Right cardiac atrium (tissue), 5 donors: ENCODE measurements around the gene PPP3R1. TPM values are rescaled to one million over a fixed set of nuclear protein-coding genes. Genes with fewer than 3 reads are reported as not detected.
A peak's percentile ranks its signal among the peaks of the same experiment; 100 is the strongest.

Source experiments
- ATAC-seq, 2 donors: fragments of 200-7000 bp; cut with Tn5 transposase; one replicate each; pipeline versions ENCODE4 v1.8.0 to v1.9.1; 2020; ENCODE audit warnings: moderate library complexity in 2 of 2, mild to moderate bottlenecking in 1 of 2
- DNase-seq, 3 donors: peaks; one replicate each; pipeline ENCODE4 v3.0.0-alpha.2; 2020
- H3K27ac ChIP-seq: one replicate; pipeline ENCODE4 v1.5.1; 2013; ENCODE audit warnings: mild to moderate bottlenecking, low read length, control low read depth, moderate library complexity
- H3K27me3 ChIP-seq: one replicate; pipeline ENCODE4 v1.6.1; 2013; ENCODE audit not compliant: control insufficient read depth, insufficient read depth
- H3K4me1 ChIP-seq: one replicate; pipeline ENCODE4 v1.6.1; 2013; ENCODE audit warnings: low read length; ENCODE audit not compliant: control insufficient read depth, insufficient read depth
- H3K4me3 ChIP-seq: one replicate; pipeline ENCODE4 v1.5.1; 2013; ENCODE audit warnings: low read length, control low read depth
- H3K9me3 ChIP-seq: one replicate; pipeline ENCODE4 v1.6.1; 2013; ENCODE audit warnings: low read length; ENCODE audit not compliant: control insufficient read depth
- WGBS: extraction: QIAGEN DNeasy Blood & Tissue Kit; methylation state at CpG from one replicate; pipeline ENCODE4 v1.1.7; 2013; 5-methylcytosine and 5-hydroxymethylcytosine counted together
- intact Hi-C, 4 donors: fragments of 100-400 bp; cut with DNase I; formaldehyde crosslinking; loops; one replicate each; pipeline versions ENCODE4 v1.11.0 to v1.14.0; 2022 to 2023
- polyA plus RNA-seq: library from polyadenylated mRNA; stranded (reverse); fragments of 200-250 nt; gene quantifications from one replicate; pipeline ENCODE4 v1.2.3, GENCODE V29; 2013
- total RNA-seq, 4 donors: library from RNA; stranded (reverse); fragmentation: NEBNext Ultra II Directional; extraction: Animal tissue kit (Norgen Biotek cat#: 25700); gene quantifications; one replicate each; pipeline ENCODE4 v1.2.1, GENCODE V29; 2021
- donor health status: healthy with polysubstance abuse.
- donor health status: DM: no; HTN: yes; CAD: no.
- donor health status: DM: no; HTN: no; CAD: no.
- donor health status: DM: no; HTN: yes; CAD: no; lungs with severe emphysema.
- donor health status: DM: yes; HTN: yes; CAD: no.

PPP3R1 gene
- total and polyA plus RNA-seq, 5 donors = 21.4 to 46.2 (median 41.5) TPM

DNA sequence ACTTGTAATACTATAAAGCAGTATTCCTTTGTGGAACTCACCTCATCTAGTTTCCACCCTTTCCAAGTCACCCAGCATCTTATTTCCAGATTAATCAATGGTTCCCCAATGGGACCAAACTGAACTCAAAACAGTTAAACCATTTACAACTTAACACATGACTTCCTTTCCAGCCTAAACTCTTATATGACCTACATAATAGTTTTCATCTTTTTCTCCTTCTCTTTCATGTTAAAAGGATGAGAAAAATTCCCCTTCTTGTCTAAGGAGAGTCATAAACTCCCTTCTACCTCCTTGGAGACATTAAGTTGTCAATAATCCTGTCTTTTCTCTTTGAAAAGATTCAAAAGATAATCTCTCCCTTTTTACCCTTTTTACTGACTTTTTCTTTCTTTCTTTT, 6.7 kb downstream of the PPP3R1 start:
- DNase-seq = no peak
- H3K4me3 ChIP-seq = no peak overlapping the region
- no peak overlapping the region for H3K27ac ChIP-seq
- peaks cover 8% of the 10 kb centered on the region for H3K4me1 ChIP-seq
- intact Hi-C loops = no loop called here
- H3K27me3 ChIP-seq = no peaks in the 10 kb centered on the region
- ATAC-seq = no peak
- no peaks in the 10 kb centered on the region for H3K9me3 ChIP-seq

DNA sequence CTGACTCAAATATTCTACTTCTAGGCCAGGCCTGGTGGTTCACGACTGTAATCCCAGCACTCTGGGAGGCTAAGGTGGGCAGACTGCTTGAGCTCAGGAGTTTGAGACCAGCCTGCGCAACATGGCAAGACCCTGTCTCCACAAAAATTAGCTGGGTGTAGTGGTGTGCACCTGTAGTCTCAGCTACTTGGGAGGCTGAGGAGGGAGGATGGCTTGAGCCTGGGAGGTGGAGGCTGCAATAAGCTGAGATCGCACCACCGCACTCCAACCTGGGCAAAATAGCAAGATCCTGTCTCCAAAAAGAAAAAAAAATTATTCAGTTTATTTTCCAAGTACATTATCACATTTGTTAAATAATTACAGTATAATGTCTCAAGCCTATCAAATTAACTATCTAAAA, 7.3 kb downstream of the PPP3R1 start:
- no peak for ATAC-seq
- Histone ChIP-seq H3K27ac (no peak overlapping the region), H3K4me1 (peaks cover 8% of the 10 kb centered on the region), H3K4me3 (no peak overlapping the region), H3K27me3 (no peaks in the 10 kb centered on the region), H3K9me3 (no peaks in the 10 kb centered on the region)
- DNase-seq = no peak
- intact Hi-C loops = no loop called here
- WGBS = 95% methylated on average over 4 of the region's 4 CpGs

DNA sequence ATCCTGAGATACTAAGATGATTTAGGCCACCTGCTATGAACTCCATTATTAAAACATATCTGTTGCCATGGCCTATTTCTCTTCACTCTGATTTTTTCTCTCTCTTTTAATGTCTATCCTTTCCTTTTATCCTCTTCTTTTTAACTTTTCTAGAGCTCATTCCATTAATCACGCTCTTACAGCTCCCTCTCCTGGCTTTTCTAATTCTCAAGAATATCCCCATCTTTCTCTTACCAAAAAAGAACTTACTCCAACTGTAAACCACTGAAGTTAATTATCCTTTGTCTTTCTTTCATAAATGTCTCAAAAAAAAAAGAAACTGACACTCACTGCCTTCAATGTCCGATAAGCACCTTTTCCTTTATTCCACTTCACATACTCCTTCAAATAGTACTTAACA, 7.9 kb downstream of the PPP3R1 start:
- peaks cover 8% of the 10 kb centered on the region for H3K4me1 ChIP-seq
- DNase-seq = no peak
- H3K27ac ChIP-seq = no peak overlapping the region
- no peaks in the 10 kb centered on the region for H3K9me3 ChIP-seq
- intact Hi-C loops = no loop called here
- 70% methylated on average over 2 of the region's 2 CpGs for WGBS
- H3K27me3 ChIP-seq = no peaks in the 10 kb centered on the region
- no peak overlapping the region for H3K4me3 ChIP-seq
- ATAC-seq = no peak

GRCh38 chr2:68241732-68242131, 10.6 kb downstream of the PPP3R1 start:
- WGBS = 97% methylated on average over 2 of the region's 2 CpGs
- no peak for DNase-seq
- Histone ChIP-seq H3K27me3 (no peaks in the 10 kb centered on the region), H3K4me1 (peaks cover 2% of the 10 kb centered on the region), H3K9me3 (no peaks in the 10 kb centered on the region), H3K27ac (no peak overlapping the region), H3K4me3 (no peak overlapping the region)
- no peak for ATAC-seq
- intact Hi-C loops = no loop called here

GRCh38 chr2:68240446-68240845, 11.9 kb downstream of the PPP3R1 start:
- Histone ChIP-seq H3K4me3 (no peak overlapping the region), H3K27me3 (no peaks in the 10 kb centered on the region), H3K9me3 (no peaks in the 10 kb centered on the region), H3K27ac (no peak overlapping the region), H3K4me1 (peaks cover 5% of the 10 kb centered on the region)
- WGBS = 88% methylated on average over 4 of the region's 4 CpGs
- DNase-seq (no peak), ATAC-seq (no peak)
- intact Hi-C loops = no loop called here

- no peak for ATAC-seq
Observed at GRCh38 chr2:68238955-68239822, 13.1 kb downstream of the PPP3R1 start.

DNA sequence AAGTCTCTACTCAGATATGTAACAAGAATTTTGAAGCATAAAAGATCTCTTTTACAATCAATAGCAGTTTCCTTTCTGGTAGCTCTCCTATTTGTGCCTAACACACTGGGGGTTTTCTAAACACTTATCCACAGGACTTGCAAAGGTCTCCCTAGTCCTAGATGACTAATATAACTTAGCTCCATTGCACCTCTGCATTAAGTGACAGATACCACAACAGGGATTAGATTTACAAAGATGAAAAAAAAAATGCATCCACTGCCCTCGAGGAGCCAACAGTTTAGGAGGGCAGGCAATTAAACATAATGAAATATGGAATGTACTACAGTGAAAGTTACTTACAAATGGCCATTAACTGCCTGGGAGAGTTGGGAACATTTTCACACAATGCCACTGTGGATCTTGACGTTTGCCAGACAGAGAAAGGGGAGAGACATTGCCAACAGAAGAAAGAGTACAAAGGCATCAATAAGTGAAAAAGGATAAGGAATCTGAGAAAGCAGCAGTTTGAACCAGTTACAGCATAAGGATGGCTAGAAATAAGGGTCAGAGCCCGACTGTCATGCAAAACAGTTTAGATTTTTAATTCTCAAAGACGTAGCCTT, 14.3 kb downstream of the PPP3R1 start:
- 46% methylated on average over 4 of the region's 4 CpGs for WGBS
- Histone ChIP-seq H3K27ac (no peak overlapping the region), H3K9me3 (no peaks in the 10 kb centered on the region), H3K4me3 (no peak overlapping the region), H3K27me3 (no peaks in the 10 kb centered on the region), H3K4me1 (peaks cover 5% of the 10 kb centered on the region)
- DNase-seq (no peak), ATAC-seq (no peak)
- intact Hi-C loops = no loop called here

More at GRCh38 chr2:68238955-68239822, 13.1 kb downstream of the PPP3R1 start:
- H3K27me3 ChIP-seq = no peaks in the 10 kb centered on the region
- no peak overlapping the region for H3K4me3 ChIP-seq
- WGBS = 60% methylated on average over 6 of the region's 6 CpGs
- H3K27ac ChIP-seq = no peak overlapping the region
- H3K4me1 ChIP-seq = peaks cover 5% of the 10 kb centered on the region
- intact Hi-C loops = no loop called here
- H3K9me3 ChIP-seq = no peaks in the 10 kb centered on the region
- DNase-seq = no peak

- Histone ChIP-seq H3K4me3 (no peak overlapping the region), H3K4me1 (peaks cover 5% of the 10 kb centered on the region), H3K27ac (no peak overlapping the region), H3K27me3 (no peaks in the 10 kb centered on the region), H3K9me3 (no peaks in the 10 kb centered on the region)
- intact Hi-C loops = no loop called here
- no peak for DNase-seq
- peak; percentile 43 to 50 for ATAC-seq
- WGBS = 60% methylated on average over 2 of the region's 2 CpGs
Observed at GRCh38 chr2:68237404-68237803, 14.9 kb downstream of the PPP3R1 start.

- Histone ChIP-seq H3K27me3 (no peaks in the 10 kb centered on the region), H3K4me1 (peaks cover 5% of the 10 kb centered on the region), H3K27ac (no peak overlapping the region), H3K4me3 (no peak overlapping the region), H3K9me3 (no peaks in the 10 kb centered on the region)
- DNase-seq (no peak), ATAC-seq (no peak)
- intact Hi-C loops = no loop called here
Observed at GRCh38 chr2:68236876-68237275, 15.5 kb downstream of the PPP3R1 start.

- H3K9me3 ChIP-seq = no peaks in the 10 kb centered on the region
- ATAC-seq (no peak), DNase-seq (no peak)
- no peaks in the 10 kb centered on the region for H3K27me3 ChIP-seq
- intact Hi-C loops = no loop called here
- H3K4me1 ChIP-seq = peaks cover 3% of the 10 kb centered on the region
- no peak overlapping the region for H3K4me3 ChIP-seq
- WGBS = 46% methylated on average over 4 of the region's 4 CpGs
- H3K27ac ChIP-seq = no peak overlapping the region
Observed at GRCh38 chr2:68236103-68236734, 16.1 kb downstream of the PPP3R1 start.

GRCh38 chr2:68235090-68235489, 17.2 kb downstream of the PPP3R1 start:
- peaks cover 3% of the 10 kb centered on the region for H3K4me1 ChIP-seq

More at GRCh38 chr2:68235090-68235489, 17.2 kb downstream of the PPP3R1 start:
- ATAC-seq (no peak), DNase-seq (no peak)
- WGBS = 99% methylated on average over 1 of the region's 1 CpG
- Histone ChIP-seq H3K27ac (no peak overlapping the region), H3K4me3 (no peak overlapping the region), H3K27me3 (no peaks in the 10 kb centered on the region), H3K9me3 (no peaks in the 10 kb centered on the region)
- intact Hi-C loops = no loop called here
